Measurements from ENCODE around the gene AMER3. TPM values are rescaled to one million over a fixed set of nuclear protein-coding genes. Genes with fewer than 3 reads are reported as not detected.

AMER3 gene
- polyA plus RNA-seq, 1 donor from 2014 or later = 19.2 TPM

DNA sequence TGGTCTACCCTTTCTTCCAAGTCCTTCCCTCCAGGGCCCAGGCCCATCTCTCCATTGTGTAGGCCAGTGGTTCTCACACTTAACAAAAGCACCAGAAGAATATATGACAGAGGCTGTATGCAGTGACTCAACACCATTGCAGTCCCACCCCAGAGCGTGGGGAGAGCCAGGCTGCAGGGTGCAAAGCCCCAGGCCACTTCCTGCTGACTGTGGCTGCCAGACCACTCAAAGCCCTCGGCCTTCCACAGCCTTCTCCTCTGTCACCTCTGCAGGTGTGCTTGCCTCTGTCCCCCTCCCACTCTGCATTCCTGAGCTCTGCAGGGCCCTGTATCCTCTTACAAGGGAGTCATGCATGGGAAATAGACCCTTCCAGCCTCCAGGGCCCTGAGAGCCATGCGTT, 41.0 kb downstream of the AMER3 start:
- Histone ChIP-seq H3K4me3 (ENCODE audit: low read length) (no peak overlapping the region), H3K79me2 (replicated peaks; ENCODE audit: insufficient read depth, low read length) (no peaks in the 10 kb centered on the region), H3K9me2 (ENCODE audit: insufficient read depth, low read length) (no peaks in the 10 kb centered on the region), H3K27me3 (ENCODE audit: insufficient read depth, low read depth, low read length) (peaks cover 9% of the 10 kb centered on the region), H3K36me3 (ENCODE audit: insufficient read depth, low read length) (no peaks in the 10 kb centered on the region), H3K4me2 (ENCODE audit: low read length) (no peak overlapping the region), H3K27ac (ENCODE audit: low read length) (no peak overlapping the region), H3K9ac (ENCODE audit: low read length) (no peak overlapping the region), H4K20me1 (ENCODE audit: insufficient read depth) (no peaks in the 10 kb centered on the region), H2AFZ (ENCODE audit: low read depth, low read length) (no peak overlapping the region), H3K9me3 (ENCODE audit: low read length) (no peaks in the 10 kb centered on the region), H3F3A (ENCODE audit: insufficient read depth, low read length, poor library complexity, severe bottlenecking) (no peaks in the 10 kb centered on the region)
- TF ChIP-seq RAD21 (conservative IDR thresholded peaks at IDR 0.05) = no peak
- TF ChIP-seq EZH2 (IDR thresholded peaks at IDR 0.05; ENCODE audit: borderline replicate concordance, insufficient read depth, low read length, poor library complexity, severe bottlenecking) = no peak
- no peak for TF ChIP-seq MXI1 (conservative IDR thresholded peaks at IDR 0.05; ENCODE audit: poor library complexity, severe bottlenecking)
- no peak for TF ChIP-seq SMC3 (conservative IDR thresholded peaks at IDR 0.05; ENCODE audit: poor library complexity)
- TF ChIP-seq, protein P1, sequence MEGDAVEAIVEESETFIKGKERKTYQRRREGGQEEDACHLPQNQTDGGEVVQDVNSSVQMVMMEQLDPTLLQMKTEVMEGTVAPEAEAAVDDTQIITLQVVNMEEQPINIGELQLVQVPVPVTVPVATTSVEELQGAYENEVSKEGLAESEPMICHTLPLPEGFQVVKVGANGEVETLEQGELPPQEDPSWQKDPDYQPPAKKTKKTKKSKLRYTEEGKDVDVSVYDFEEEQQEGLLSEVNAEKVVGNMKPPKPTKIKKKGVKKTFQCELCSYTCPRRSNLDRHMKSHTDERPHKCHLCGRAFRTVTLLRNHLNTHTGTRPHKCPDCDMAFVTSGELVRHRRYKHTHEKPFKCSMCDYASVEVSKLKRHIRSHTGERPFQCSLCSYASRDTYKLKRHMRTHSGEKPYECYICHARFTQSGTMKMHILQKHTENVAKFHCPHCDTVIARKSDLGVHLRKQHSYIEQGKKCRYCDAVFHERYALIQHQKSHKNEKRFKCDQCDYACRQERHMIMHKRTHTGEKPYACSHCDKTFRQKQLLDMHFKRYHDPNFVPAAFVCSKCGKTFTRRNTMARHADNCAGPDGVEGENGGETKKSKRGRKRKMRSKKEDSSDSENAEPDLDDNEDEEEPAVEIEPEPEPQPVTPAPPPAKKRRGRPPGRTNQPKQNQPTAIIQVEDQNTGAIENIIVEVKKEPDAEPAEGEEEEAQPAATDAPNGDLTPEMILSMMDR (IDR thresholded peaks at IDR 0.05; ENCODE audit: poor library complexity, severe bottlenecking) = no peak
- no peak for TF ChIP-seq POLR2AphosphoS5 (IDR thresholded peaks at IDR 0.05)
- TF ChIP-seq, protein P2, sequence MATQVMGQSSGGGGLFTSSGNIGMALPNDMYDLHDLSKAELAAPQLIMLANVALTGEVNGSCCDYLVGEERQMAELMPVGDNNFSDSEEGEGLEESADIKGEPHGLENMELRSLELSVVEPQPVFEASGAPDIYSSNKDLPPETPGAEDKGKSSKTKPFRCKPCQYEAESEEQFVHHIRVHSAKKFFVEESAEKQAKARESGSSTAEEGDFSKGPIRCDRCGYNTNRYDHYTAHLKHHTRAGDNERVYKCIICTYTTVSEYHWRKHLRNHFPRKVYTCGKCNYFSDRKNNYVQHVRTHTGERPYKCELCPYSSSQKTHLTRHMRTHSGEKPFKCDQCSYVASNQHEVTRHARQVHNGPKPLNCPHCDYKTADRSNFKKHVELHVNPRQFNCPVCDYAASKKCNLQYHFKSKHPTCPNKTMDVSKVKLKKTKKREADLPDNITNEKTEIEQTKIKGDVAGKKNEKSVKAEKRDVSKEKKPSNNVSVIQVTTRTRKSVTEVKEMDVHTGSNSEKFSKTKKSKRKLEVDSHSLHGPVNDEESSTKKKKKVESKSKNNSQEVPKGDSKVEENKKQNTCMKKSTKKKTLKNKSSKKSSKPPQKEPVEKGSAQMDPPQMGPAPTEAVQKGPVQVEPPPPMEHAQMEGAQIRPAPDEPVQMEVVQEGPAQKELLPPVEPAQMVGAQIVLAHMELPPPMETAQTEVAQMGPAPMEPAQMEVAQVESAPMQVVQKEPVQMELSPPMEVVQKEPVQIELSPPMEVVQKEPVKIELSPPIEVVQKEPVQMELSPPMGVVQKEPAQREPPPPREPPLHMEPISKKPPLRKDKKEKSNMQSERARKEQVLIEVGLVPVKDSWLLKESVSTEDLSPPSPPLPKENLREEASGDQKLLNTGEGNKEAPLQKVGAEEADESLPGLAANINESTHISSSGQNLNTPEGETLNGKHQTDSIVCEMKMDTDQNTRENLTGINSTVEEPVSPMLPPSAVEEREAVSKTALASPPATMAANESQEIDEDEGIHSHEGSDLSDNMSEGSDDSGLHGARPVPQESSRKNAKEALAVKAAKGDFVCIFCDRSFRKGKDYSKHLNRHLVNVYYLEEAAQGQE (IDR thresholded peaks at IDR 0.05; ENCODE audit: borderline replicate concordance) = no peak
- no peak for TF ChIP-seq TAF1 (IDR thresholded peaks at IDR 0.05; ENCODE audit: low read depth)
- TF ChIP-seq EP300 (conservative IDR thresholded peaks at IDR 0.05; ENCODE audit: poor library complexity, severe bottlenecking) = no peak

DNA sequence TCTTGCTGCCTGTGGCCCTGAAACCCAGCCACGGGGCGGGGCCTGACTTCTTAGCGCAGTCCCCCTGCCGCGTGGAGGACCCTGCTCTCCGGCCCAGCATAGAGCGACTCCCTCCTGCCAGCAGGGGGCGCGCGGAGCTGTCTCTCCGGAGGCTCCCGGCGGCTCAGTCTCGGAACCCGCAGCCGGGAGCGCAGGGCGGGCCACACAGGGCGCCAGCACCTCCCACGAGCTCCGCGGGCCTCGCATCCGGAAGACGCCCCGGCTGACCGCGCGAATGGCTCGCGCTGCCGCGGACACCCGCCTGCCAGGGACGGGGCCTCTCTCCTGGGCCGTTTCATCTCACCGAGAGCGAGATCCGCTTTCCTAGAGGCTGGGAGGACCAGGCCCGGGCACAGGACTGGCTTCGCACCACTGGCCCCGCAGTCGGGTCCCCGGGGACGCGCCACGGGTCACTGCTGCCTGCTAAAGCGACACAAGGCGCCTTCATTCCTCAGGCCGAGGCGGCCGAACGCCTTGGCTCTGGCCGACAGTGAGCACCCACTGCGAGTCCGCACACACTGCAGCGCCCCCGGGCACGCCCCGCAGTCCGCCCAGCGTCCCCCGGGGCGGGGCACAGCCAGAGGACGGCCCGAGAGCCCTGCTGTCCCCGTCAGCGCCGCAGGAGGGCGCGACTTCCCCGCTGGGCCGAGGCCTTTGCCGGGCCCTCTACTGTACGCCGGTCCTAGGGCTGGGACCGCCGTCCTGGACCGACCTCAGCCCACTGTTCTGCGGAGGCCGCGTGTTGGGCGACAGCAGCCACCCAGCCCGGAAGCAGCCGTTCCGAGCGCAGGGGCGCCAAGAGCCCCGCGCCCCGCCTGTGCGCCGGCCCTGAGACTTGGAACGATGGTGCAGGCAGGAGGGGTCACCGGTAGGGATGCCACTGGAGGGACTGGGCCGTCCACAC, 42.4 kb downstream of the AMER3 start:
- no peaks in the 10 kb centered on the region for H3F3A ChIP-seq (ENCODE audit: insufficient read depth, low read length, poor library complexity, severe bottlenecking)
- peak overlapping the region; percentile 92 for H3K4me3 ChIP-seq (ENCODE audit: low read length)
- no peaks in the 10 kb centered on the region for H3K79me2 ChIP-seq (replicated peaks; ENCODE audit: insufficient read depth, low read length)
- peak overlapping the region; percentile 76 for H2AFZ ChIP-seq (ENCODE audit: low read depth, low read length)
- peak overlapping the region; percentile 52 for H3K27ac ChIP-seq (ENCODE audit: low read length)
- H4K20me1 ChIP-seq (ENCODE audit: insufficient read depth) = no peaks in the 10 kb centered on the region
- H3K9me2 ChIP-seq (ENCODE audit: insufficient read depth, low read length) = no peaks in the 10 kb centered on the region
- H3K4me2 ChIP-seq (ENCODE audit: low read length) = peak overlapping the region; percentile 44
- peak overlapping the region; percentile 89 for H3K9ac ChIP-seq (ENCODE audit: low read length)
- TF ChIP-seq EZH2 (IDR thresholded peaks at IDR 0.05; ENCODE audit: borderline replicate concordance, insufficient read depth, low read length, poor library complexity, severe bottlenecking) = no peak
- peak; percentile 76 for TF ChIP-seq RAD21 (conservative IDR thresholded peaks at IDR 0.05)
- TF ChIP-seq EP300 (conservative IDR thresholded peaks at IDR 0.05; ENCODE audit: poor library complexity, severe bottlenecking) = no peak
- peak; percentile 80 for TF ChIP-seq SMC3 (conservative IDR thresholded peaks at IDR 0.05; ENCODE audit: poor library complexity)
- no peak for TF ChIP-seq TAF1 (IDR thresholded peaks at IDR 0.05; ENCODE audit: low read depth)
- TF ChIP-seq MXI1 (conservative IDR thresholded peaks at IDR 0.05; ENCODE audit: poor library complexity, severe bottlenecking) = peak; percentile 63
- no peak for TF ChIP-seq POLR2AphosphoS5 (IDR thresholded peaks at IDR 0.05)
- TF ChIP-seq, protein P1 (IDR thresholded peaks at IDR 0.05; ENCODE audit: poor library complexity, severe bottlenecking) = peak; percentile 88
- TF ChIP-seq, protein P2 (IDR thresholded peaks at IDR 0.05; ENCODE audit: borderline replicate concordance) = peak; percentile 34
- peaks cover 9% of the 10 kb centered on the region for H3K27me3 ChIP-seq (ENCODE audit: insufficient read depth, low read depth, low read length)
- no peaks in the 10 kb centered on the region for H3K36me3 ChIP-seq (ENCODE audit: insufficient read depth, low read length)
- no peaks in the 10 kb centered on the region for H3K9me3 ChIP-seq (ENCODE audit: low read length)

Measured in neural cell (in vitro differentiated cells).